Activated CD4-positive, alpha-beta T cell treated with anti-CD3 and anti-CD28 coated beads, Interleukin-2, amount 50 U/mL, for 4 hours (primary cell): Measurements from ENCODE around the gene TRPV2.
"Not testable (repeated sequence)": the region's sequence is repeated elsewhere in the genome, so short reads cannot be mapped to it uniquely, and the experiment has no call there.

Experiments used
- DNase-seq, 2 experiments: peaks; one replicate each; pipeline ENCODE4 v3.0.0-alpha.2; 2020

The TRPV2 gene

GRCh38 chr17:16438557-16439302, 23.4 kb downstream of the TRPV2 start:
- peak; percentile 90 to 93 for DNase-seq

GRCh38 chr17:16439303-16439791, 24.0 kb downstream of the TRPV2 start:
- no peak for DNase-seq

GRCh38 chr17:16439811-16440351, 24.5 kb downstream of the TRPV2 start:
- DNase-seq: peak in 1 of 2 experiments; percentile 23

GRCh38 chr17:16440354-16440753, 25.0 kb downstream of the TRPV2 start:
- DNase-seq: not testable (repeated sequence)

GRCh38 chr17:16440901-16441629, 25.7 kb downstream of the TRPV2 start:
- DNase-seq: no peak

GRCh38 chr17:16442141-16442540, 26.8 kb downstream of the TRPV2 start:
- no peak for DNase-seq

GRCh38 chr17:16442594-16443510, 27.5 kb downstream of the TRPV2 start:
- no peak for DNase-seq

GRCh38 chr17:16443511-16444257, 28.3 kb downstream of the TRPV2 start:
- DNase-seq: no peak

- no peak for DNase-seq
Observed at GRCh38 chr17:16444258-16444886, 29.0 kb downstream of the TRPV2 start.

GRCh38 chr17:16446338-16446983, 31.1 kb downstream of the TRPV2 start:
- no peak for DNase-seq

GRCh38 chr17:16447676-16448075, 32.3 kb downstream of the TRPV2 start:
- no peak for DNase-seq

GRCh38 chr17:16448490-16448889, 33.1 kb downstream of the TRPV2 start:
- DNase-seq: no peak

- no peak for DNase-seq
Observed at GRCh38 chr17:16449121-16449570, 33.8 kb downstream of the TRPV2 start.

GRCh38 chr17:16450028-16450427, 34.7 kb downstream of the TRPV2 start:
- no peak for DNase-seq

- DNase-seq: not testable (repeated sequence)
Observed at GRCh38 chr17:16452268-16452667, 36.9 kb downstream of the TRPV2 start.

GRCh38 chr17:16453493-16453851, 38.1 kb downstream of the TRPV2 start:
- no peak for DNase-seq

- DNase-seq: no peak
Observed at GRCh38 chr17:16455997-16456741, 40.8 kb downstream of the TRPV2 start.

GRCh38 chr17:16456742-16457316, 41.5 kb downstream of the TRPV2 start:
- no peak for DNase-seq

GRCh38 chr17:16459271-16459670, 43.9 kb downstream of the TRPV2 start:
- DNase-seq: no peak
